BLaER1 (cell line): Measurements from ENCODE around the gene SENP2.
"Not testable (repeated sequence)": the region's sequence is repeated elsewhere in the genome, so short reads cannot be mapped to it uniquely, and the experiment has no call there.

Experiments
- H3K27ac ChIP-seq: shearing (Covaris generic); formaldehyde crosslinking; 2 replicates; pipeline ENCODE4 v1.8.1; 2022
- H3K27me3 ChIP-seq: shearing (Covaris generic); formaldehyde crosslinking; 2 replicates; pipeline ENCODE4 v1.8.1; 2022
- H3K36me3 ChIP-seq: shearing (Covaris generic); formaldehyde crosslinking; 2 replicates; pipeline ENCODE4 v1.8.1; 2022
- H3K4me1 ChIP-seq: shearing (Covaris generic); formaldehyde crosslinking; 2 replicates; pipeline ENCODE4 v1.8.1; 2022
- H3K4me2 ChIP-seq: shearing (Covaris generic); formaldehyde crosslinking; 2 replicates; pipeline ENCODE4 v1.8.1; 2022
- H3K4me3 ChIP-seq: shearing (Covaris generic); formaldehyde crosslinking; 2 replicates; pipeline ENCODE4 v1.8.1; 2022
- H3K9ac ChIP-seq: shearing (Covaris generic); formaldehyde crosslinking; 2 replicates; pipeline ENCODE4 v1.8.1; 2022
- H3K9me3 ChIP-seq: shearing (Covaris generic); formaldehyde crosslinking; 2 replicates; pipeline ENCODE4 v1.8.1; 2022
- H4K20me1 ChIP-seq: shearing (Covaris generic); formaldehyde crosslinking; 2 replicates; pipeline ENCODE4 v1.8.1; 2022
- Cebpa-rat ChIP-seq: shearing (Covaris generic); IDR thresholded peaks from 2 replicates; pipeline ENCODE4 v1.8.1; 2022

SENP2 gene

GRCh38 chr3:185585859-185586685 lies at the start of gene SENP2:
Gene SENP2, plus strand, starts transcription at chr3:185586295. Its CDS starts 119 bp downstream, at chr3:185586414.
- H3K27ac ChIP-seq: peak within 1 kb of the TSS; percentile 90
- peak within 1 kb of the TSS; percentile 85 for H3K4me2 ChIP-seq
- H3K4me1 ChIP-seq: peaks cover 39% of the 10 kb centered on the region
- peaks cover 12% of the 10 kb centered on the region for H3K36me3 ChIP-seq
- TF ChIP-seq Cebpa-rat: no peak
- H4K20me1 ChIP-seq: peaks cover 6% of the 10 kb centered on the region; the same call in 1 of the 2 replicates
- peak within 1 kb of the TSS; percentile 96 for H3K4me3 ChIP-seq
- H3K9me3 ChIP-seq: no peaks in the 10 kb centered on the region
- H3K9ac ChIP-seq: peak within 1 kb of the TSS; percentile 95
- no peaks in the 10 kb centered on the region for H3K27me3 ChIP-seq

DNA sequence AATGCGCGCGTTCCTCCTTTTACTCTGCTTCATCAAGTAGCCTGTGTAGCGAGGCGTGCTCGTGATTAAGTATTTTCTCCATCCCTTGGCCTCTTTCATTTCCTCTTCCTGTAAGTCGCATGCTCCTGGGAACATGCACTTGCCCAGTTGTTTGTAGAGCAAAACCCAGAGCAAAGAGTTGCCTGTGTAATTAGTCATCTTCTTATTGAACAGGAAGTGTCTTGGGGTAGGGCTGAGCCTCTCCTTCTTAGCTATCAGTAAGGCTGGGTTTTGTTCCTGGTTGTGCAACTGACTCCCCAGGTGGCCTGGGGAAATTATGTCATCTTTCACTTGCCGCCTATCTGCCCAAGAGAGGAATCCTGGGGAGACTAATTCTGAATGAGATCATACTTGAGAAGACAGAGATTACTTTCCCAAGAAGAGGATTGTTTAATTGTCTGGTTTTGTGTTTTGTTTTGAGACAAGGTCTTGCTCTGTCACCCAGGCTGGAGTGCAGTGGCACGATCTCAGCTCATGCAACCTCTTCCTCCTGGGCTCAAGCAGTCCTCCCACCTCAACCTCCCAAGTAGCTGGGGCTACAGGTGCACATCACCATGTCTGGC lies 48.6 kb upstream of the SENP2 start:
- Histone ChIP-seq H3K4me1 (peaks cover 20% of the 10 kb centered on the region), H3K27ac (peak overlapping the region; percentile 47), H3K36me3 (no peaks in the 10 kb centered on the region), H3K4me3 (0 out of 2 replicates have a peak overlapping the region, but pooled peaks have one; percentile 7), H3K9me3 (no peaks in the 10 kb centered on the region), H4K20me1 (no peaks in the 10 kb centered on the region), H3K27me3 (no peaks in the 10 kb centered on the region), H3K9ac (no peak overlapping the region), H3K4me2 (peak overlapping the region; percentile 50)
- peak; percentile 93 for TF ChIP-seq Cebpa-rat

- Histone ChIP-seq H3K4me1 (peaks cover 20% of the 10 kb centered on the region), H3K4me3 (no peak overlapping the region), H3K9ac (no peak overlapping the region), H4K20me1 (no peaks in the 10 kb centered on the region), H3K36me3 (no peaks in the 10 kb centered on the region), H3K27ac (no peak overlapping the region), H3K9me3 (no peaks in the 10 kb centered on the region), H3K27me3 (no peaks in the 10 kb centered on the region), H3K4me2 (no peak overlapping the region)
- TF ChIP-seq Cebpa-rat: no peak
Observed at GRCh38 chr3:185539934-185540333, 46.2 kb upstream of the SENP2 start.

- H3K9me3 ChIP-seq: no peaks in the 10 kb centered on the region
- no peak for TF ChIP-seq Cebpa-rat
- H3K4me1 ChIP-seq: peaks cover 20% of the 10 kb centered on the region
- no peak overlapping the region for H3K4me2 ChIP-seq
- H3K9ac ChIP-seq: no peak overlapping the region
- H4K20me1 ChIP-seq: no peaks in the 10 kb centered on the region
- H3K4me3 ChIP-seq: no peak overlapping the region
- H3K36me3 ChIP-seq: no peaks in the 10 kb centered on the region
- H3K27me3 ChIP-seq: no peaks in the 10 kb centered on the region
- no peak overlapping the region for H3K27ac ChIP-seq
Observed at GRCh38 chr3:185540695-185541094, 45.4 kb upstream of the SENP2 start.

DNA sequence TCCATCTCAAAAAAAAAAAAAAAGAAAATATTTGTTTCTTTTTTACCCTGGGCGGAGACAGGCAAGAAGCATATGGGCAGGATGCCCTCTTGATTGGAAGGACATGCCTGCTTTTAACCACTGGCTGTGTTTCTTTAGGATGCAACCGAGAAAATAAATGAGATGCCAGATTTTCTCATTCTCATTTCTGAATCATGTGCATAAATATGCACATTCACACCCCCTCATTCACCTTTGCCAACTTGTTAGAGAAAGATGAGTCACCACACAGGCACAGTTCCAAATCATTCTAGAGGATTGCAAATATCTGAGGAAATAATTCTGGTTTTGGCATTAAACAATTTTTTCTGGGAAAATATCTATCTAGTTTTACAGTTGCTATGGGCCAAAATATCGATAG lies 37.0 kb upstream of the SENP2 start:
- Histone ChIP-seq H3K27me3 (no peaks in the 10 kb centered on the region), H3K4me3 (no peak overlapping the region), H3K4me1 (no peaks in the 10 kb centered on the region), H4K20me1 (no peaks in the 10 kb centered on the region), H3K27ac (no peak overlapping the region), H3K36me3 (no peaks in the 10 kb centered on the region), H3K9ac (no peak overlapping the region), H3K9me3 (no peaks in the 10 kb centered on the region), H3K4me2 (no peak overlapping the region)
- no peak for TF ChIP-seq Cebpa-rat

DNA sequence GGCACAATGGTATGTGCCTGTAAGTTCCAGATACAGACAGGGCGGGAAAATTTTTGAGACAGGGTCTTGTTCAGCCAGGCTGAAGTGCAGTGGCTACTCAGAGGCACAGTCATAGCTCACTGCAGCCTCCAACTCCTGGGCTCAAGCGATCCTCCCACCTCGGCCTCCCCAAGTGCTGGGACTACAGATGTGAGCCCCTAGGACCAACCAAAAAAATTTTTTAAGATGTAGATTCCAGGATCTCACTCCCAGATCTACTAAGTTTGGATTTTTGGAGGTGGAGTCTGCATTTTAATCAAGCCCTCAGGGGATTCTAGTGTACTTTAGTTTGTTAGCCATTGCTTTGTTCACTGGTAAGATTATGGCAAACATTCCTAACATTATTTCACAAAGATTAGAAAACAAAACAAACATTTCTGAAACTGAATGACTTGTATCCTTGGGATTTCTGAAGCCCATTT lies 36.4 kb upstream of the SENP2 start:
- Histone ChIP-seq H3K36me3 (no peaks in the 10 kb centered on the region), H4K20me1 (no peaks in the 10 kb centered on the region), H3K4me2 (no peak overlapping the region), H3K4me1 (no peaks in the 10 kb centered on the region), H3K9ac (no peak overlapping the region), H3K4me3 (no peak overlapping the region), H3K27me3 (no peaks in the 10 kb centered on the region), H3K27ac (no peak overlapping the region), H3K9me3 (no peaks in the 10 kb centered on the region)
- no peak for TF ChIP-seq Cebpa-rat

DNA sequence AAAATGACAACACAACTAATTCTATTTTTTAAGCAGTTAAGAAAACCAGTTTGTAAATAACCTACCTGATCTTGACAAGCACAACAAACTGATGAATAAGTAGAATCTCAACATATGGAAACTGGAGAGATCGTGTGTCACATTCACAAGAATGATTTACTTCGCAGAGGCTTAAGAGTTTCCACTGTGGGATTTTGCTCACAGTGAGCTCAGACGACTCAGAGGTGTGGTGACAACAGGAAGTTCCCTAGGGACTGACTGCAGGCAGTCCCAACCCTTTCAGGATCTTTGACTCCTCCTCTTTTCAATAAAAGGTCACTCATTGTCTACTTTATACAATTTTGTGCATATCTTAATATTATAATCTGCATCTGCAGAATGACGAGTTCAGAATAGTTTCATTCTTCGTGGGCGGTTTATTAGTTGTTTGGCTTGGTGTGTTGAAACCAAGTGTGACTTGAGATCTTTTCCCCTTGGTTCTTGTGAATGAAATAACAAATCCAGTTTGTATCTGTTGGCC lies 33.7 kb upstream of the SENP2 start, which contains the start of gene LIPH:
Gene LIPH (minus strand): TSS at position 231 of the 520 bp plus-strand sequence. CDS start 117 bp downstream, at position 114.
- no peak for TF ChIP-seq Cebpa-rat
- no peak within 1 kb of the TSS for H3K27ac ChIP-seq
- no peaks in the 10 kb centered on the region for H3K4me1 ChIP-seq
- H3K4me2 ChIP-seq: no peak within 1 kb of the TSS
- H4K20me1 ChIP-seq: no peaks in the 10 kb centered on the region
- H3K36me3 ChIP-seq: no peaks in the 10 kb centered on the region
- no peaks in the 10 kb centered on the region for H3K9me3 ChIP-seq
- H3K9ac ChIP-seq: no peak within 1 kb of the TSS
- H3K4me3 ChIP-seq: no peak within 1 kb of the TSS
- no peaks in the 10 kb centered on the region for H3K27me3 ChIP-seq

GRCh38 chr3:185555101-185555501 lies 31.0 kb upstream of the SENP2 start:
- no peak overlapping the region for H3K27ac ChIP-seq

GRCh38 chr3:185555860-185556347 lies 30.2 kb upstream of the SENP2 start:
- no peaks in the 10 kb centered on the region for H4K20me1 ChIP-seq
- no peak overlapping the region for H3K27ac ChIP-seq
- H3K9me3 ChIP-seq: no peaks in the 10 kb centered on the region; the same call in 1 of the 2 replicates
- H3K4me3 ChIP-seq: no peak overlapping the region
- no peaks in the 10 kb centered on the region for H3K36me3 ChIP-seq
- H3K9ac ChIP-seq: no peak overlapping the region
- peaks cover 1% of the 10 kb centered on the region for H3K4me1 ChIP-seq
- H3K27me3 ChIP-seq: peaks cover 3% of the 10 kb centered on the region; the same call in 1 of the 2 replicates
- TF ChIP-seq Cebpa-rat: no peak
- H3K4me2 ChIP-seq: no peak overlapping the region

More at GRCh38 chr3:185555101-185555501, 31.0 kb upstream of the SENP2 start:
- H4K20me1 ChIP-seq: no peaks in the 10 kb centered on the region
- H3K36me3 ChIP-seq: no peaks in the 10 kb centered on the region
- H3K4me3 ChIP-seq: no peak overlapping the region
- no peak for TF ChIP-seq Cebpa-rat
- H3K4me2 ChIP-seq: no peak overlapping the region
- no peaks in the 10 kb centered on the region for H3K4me1 ChIP-seq
- H3K9ac ChIP-seq: no peak overlapping the region
- no peaks in the 10 kb centered on the region; the same call in 1 of the 2 replicates for H3K9me3 ChIP-seq
- peaks cover 3% of the 10 kb centered on the region; the same call in 1 of the 2 replicates for H3K27me3 ChIP-seq

GRCh38 chr3:185556640-185557039 lies 29.5 kb upstream of the SENP2 start:
- H3K9ac ChIP-seq, H3K27ac ChIP-seq, H3K36me3 ChIP-seq, H3K9me3 ChIP-seq, H3K4me1 ChIP-seq, H3K4me3 ChIP-seq, H3K4me2 ChIP-seq, H3K27me3 ChIP-seq, H4K20me1 ChIP-seq: not testable (repeated sequence)
